Skin of body (tissue), 2 donors: Measurements from ENCODE around the gene OR2T27. TPM values are rescaled to one million over a fixed set of nuclear protein-coding genes. Genes with fewer than 3 reads are reported as not detected.
"Not testable (repeated sequence)": the region's sequence is repeated elsewhere in the genome, so short reads cannot be mapped to it uniquely, and the experiment has no call there.

ENCODE experiments used
- DNase-seq: peaks from one replicate; lab custom pipeline; 2025; lab: John Stamatoyannopoulos, UW
- total RNA-seq: library from RNA; depleted of rRNA; stranded (reverse); fragments of >200 nt; gene quantifications from one replicate; pipeline ENCODE4 v1.2.3, GENCODE V29; 2014

Gene OR2T27, protein sequence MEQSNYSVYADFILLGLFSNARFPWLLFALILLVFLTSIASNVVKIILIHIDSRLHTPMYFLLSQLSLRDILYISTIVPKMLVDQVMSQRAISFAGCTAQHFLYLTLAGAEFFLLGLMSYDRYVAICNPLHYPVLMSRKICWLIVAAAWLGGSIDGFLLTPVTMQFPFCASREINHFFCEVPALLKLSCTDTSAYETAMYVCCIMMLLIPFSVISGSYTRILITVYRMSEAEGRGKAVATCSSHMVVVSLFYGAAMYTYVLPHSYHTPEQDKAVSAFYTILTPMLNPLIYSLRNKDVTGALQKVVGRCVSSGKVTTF
- not detected for total RNA-seq

GRCh38 chr1:248655354-248655753 is at the start of gene OR2T27:
Gene OR2T27, minus strand, starts transcription at chr1:248655528. Its CDS starts 4,644 bp downstream, at chr1:248650884.
- DNase-seq: not testable (repeated sequence)

GRCh38 chr1:248704606-248705005 is 49.3 kb upstream of the OR2T27 start:
- DNase-seq: no peak

- no peak for DNase-seq
These were observed 48.3 kb upstream of the OR2T27 start for GRCh38 chr1:248703674-248704073.

- no peak for DNase-seq
These were observed 47.4 kb upstream of the OR2T27 start, which contains the start of gene OR14I1 for GRCh38 chr1:248702714-248703113. Gene OR14I1, minus strand, starts transcription at chr1:248702766.

DNA sequence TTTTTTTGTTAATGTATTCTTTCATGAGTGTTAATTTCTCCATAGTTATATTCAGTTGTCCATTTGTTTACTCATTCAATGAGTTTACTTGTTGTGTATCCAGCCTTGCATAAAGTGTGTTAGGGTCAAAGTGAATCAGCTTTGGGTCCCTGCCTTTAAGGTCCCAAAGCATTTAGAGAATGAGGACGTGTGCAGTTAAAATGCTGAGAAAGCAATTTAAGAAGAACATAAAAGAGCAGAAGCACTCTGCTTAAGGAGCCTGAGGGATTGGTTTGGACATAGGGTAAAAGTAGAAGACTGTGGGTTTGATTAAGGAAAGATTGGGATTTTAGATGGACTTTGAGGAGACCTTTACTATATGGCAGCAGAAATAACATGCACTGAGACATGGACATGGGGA is 43.8 kb upstream of the OR2T27 start:
- no peak for DNase-seq

DNA sequence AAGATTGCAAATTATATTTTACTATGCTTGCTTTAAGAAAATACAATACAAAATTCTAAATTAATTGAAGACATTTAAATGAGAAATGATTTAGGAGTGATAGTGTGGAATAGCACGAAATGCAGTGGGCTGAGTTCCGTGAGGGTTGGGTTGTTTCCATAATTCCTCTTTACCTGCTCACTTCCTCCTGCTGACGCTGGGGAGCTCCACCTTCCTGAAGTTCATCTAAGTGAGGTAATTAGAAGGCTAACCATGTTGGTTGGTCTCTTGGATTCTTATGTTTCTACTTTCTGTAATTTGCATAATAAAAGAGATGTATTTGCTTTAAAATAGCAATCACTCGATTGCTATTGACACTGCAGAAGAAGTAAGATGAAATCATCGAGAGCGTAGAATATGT is 42.6 kb upstream of the OR2T27 start:
- DNase-seq: no peak

DNA sequence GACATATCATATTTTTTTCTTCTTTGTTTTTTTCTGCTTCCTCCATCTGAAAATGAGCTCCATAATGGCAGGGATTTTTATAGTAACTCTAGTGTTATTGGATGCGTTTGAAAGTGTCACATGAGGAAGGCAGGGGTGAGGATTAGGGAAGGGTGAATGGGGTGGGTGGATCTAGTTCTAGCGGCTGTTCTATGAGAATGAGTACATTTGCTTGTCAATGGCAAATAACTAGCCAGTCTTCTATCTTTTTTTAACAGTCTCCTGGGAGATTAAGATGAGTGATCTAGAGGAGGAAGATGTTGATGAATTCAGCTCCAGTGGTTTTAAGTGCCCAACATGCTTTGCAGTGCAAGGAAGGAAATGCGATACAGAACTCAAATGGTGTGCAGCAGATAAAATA is 41.4 kb upstream of the OR2T27 start:
- no peak for DNase-seq

DNA sequence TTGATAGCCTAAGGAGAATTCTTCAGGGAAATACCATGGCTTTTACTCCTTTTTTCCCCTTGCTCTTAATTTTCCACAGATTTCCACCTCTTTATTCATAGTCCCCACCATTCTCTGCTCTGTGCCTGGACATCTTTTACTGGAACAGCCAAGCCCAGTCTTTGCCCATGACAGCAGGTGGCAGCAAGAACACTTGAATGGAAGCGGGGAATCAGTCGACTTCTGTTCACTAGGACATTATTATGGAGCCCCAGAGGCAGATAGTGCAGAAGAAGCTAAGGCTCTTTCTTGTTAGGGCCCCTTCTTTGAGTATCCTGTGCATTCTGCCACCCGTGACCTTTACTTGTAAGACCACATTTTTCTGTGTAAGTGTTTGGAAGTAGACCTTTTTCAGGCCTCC is 40.9 kb upstream of the OR2T27 start:
- DNase-seq: no peak

DNA sequence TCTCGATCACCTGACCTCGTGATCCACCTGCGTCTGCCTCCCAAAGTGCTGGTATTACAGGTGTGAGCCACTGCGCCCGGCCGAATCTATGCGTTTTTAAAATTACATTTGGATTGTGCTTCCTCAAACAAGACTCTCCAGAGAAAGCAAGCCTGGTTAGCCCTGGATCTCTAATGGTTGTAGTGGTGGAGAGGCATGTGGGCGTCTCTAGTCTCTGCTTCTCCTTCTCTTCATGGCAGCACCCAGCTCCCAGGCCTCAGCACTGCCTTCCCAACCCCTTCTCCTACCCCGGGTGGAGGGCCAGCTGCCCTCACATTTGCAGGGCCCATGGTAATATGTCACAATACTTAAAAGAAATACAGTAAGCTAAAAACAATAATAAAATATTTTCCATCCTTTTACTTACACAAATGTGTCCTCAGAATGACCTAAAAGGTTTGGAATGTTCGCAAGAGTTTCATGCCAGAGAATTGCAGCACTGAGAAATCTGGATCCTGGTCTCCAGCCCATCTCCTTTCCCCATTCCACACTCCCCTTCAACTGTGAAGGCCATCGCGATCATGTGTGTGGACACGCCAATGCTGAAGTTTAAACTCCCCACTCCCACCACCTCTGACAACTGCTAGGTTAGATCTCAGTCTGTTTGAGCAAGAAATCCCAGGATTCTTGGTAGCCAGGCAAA is 40.3 kb upstream of the OR2T27 start:
- no peak for DNase-seq

DNA sequence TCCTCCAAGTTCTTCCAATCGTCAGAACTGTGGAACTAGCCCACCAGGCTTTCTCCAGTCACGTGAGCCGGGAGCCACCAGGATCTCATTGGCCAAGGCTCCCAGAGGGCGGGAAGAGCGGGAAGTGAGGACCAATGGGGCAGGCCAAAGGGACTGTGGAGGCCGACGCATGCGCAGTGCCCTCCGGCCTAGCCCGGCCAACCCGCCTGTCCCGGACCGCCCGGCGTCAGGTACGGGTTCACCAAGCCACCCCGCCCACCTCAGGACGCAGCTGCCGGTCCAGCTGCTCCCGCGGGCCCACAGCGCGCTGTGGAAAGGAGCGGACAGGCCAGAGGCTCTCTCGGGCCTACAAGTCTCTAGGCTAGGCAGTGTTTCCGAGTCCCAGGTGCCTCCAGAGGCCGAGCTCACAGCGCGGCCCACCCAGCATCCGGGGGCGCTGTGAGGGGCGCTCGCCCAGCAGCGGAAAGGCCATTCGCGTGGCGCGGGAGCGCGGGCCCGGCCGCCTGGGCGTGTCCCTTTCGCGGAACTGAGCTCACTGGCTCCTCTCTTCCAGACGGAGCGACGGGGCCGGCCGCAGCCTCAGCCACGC is 36.3 kb upstream of the OR2T27 start:
- no peak for DNase-seq

DNA sequence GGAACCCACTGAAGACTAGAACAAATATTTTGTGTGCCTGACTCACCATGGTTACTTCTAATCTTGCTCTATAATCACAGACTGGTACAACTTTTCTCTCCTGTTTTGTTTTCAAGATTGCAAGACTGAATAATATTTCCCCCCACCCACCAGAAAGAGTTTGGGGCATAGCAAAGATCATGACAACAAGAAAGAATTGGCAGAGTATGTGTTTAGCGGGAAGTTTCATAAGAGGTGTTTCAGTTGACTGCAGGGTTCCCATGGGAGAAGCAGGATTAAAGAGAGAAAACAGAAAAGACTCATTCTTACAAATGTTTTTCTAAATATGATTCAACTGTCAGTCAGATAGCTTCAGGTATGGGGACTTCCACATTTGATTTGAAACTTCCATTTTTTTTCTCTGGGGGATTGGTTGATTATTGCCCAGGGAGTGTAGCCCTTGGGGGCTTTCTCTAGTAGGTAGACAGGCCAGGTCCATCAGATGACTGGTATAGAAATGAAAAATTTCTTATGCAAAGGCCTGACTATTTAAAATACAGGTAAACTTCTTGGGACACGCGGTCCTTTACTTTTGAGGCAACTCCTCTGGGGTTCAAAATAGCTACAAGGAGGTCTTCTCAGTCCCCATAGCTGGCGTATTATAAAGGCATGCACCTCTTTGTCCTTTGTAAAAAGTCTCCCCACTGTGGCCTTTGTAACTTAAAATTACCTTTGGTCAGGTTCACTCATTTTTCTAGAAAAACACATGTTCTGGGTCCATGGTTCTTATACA is 33.4 kb upstream of the OR2T27 start:
- DNase-seq: no peak

GRCh38 chr1:248686815-248687214 is 31.5 kb upstream of the OR2T27 start:
- DNase-seq: no peak

GRCh38 chr1:248681651-248682050 is 26.3 kb upstream of the OR2T27 start:
- DNase-seq: no peak

- DNase-seq: no peak
These were observed 14.7 kb upstream of the OR2T27 start for GRCh38 chr1:248670003-248670402.

DNA sequence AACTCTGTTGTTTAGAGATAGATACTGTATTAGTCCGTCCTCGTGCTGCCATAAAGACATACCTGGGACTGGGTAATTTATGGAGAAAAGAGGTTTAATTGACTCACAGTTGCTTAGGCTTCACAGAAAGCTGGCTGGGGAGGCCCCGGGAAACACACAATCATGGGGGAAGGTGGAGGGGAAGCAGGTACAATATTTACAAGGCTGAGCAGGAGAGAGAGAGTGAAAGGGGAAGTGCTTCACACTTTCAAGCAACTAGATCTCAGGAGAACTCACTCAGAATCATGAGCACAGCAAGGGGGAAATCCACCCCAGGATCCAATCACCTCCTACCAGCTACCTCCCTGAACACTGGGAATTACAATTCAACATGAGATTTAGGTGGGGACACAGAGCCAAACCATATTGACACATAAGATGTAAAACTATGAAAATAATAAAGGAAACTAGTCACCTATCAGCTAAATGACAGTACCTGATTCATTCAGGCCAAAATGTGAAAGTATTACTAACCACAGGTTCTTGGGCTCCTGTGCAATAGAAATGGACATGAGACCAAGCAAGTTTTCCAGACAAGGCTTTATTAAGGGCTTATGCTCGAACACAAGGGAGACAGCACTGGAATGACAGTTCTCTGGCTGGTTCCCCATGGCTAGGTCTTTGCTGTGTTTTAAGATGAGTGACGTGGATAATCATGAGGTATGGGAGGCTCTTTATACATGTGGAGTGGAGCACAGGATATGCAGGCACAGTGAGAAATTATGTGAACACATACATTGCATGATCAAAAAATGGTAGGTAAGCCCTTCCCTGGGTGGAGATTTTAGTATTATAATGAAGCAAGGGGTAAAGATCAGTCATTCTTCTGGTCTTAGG is 8.4 kb upstream of the OR2T27 start:
- not testable (repeated sequence) for DNase-seq

- DNase-seq: not testable (repeated sequence)
These were observed 1.5 kb upstream of the OR2T27 start for GRCh38 chr1:248656797-248657196.

DNA sequence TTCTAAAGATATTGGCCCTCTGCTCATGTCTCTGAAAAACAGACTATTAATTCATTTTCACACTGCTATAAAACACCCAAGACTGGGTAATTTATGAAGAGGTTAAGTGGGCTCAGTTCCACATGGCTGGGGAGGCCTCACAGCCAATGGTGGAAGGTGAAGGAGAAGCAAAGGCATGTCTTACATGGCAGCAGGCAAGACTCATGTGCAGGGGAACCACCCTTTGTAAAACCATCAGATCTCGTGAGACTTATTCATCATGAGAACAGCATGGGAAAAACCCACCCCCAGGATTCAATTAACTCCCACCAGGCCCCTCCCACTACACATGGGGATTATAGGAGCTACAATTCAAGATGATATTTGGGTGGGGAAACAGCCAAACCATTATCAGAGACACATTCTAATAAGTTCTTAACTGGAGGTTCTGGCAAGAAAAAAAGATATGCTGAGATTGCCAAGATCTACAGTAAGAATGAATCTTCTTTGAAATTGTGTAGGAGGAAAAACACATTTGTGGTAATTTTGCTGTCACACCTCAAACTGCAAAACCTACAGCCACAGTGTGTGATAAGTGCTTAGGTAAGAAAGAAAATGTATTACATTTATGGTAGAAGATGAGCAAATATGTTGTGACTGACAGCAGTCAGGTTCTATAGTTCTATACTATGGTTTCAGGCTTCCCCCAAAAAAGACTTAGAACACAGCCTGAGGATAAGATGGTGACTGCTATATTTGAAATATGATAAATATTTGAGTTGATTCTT is 6.4 kb downstream of the OR2T27 start:
- not testable (repeated sequence) for DNase-seq

DNA sequence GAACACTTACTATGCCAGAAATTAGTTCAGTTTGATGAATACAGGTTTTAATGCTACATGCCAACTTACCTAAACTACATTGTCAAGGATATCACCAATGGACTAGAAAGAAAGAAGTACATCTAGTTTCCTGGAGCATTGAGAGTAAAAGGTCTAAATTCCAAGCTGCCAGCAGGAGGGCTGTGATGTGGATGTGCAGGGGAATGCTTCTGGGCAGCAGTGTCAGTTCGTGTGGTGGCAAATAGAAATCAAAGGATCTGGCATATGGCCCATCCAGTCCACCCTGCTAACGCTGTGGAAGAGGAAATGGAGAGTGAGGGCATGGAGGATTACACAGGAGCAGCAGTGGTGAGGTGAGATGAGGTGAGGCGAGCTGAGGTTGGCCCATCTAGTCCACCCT is 10.2 kb downstream of the OR2T27 start, which contains the start of gene OR2T35:
TSS of gene OR2T35 (minus strand) at position 101 of the 400 bp plus-strand sequence. CDS start 6,020 bp downstream, outside the sequence.
- not testable (repeated sequence) for DNase-seq

GRCh38 chr1:248642971-248643651 is 12.2 kb downstream of the OR2T27 start:
- DNase-seq: not testable (repeated sequence)
